MCF 10A (cell line): ENCODE measurements around the gene NCF4. TPM values are rescaled to one million over a fixed set of nuclear protein-coding genes. Genes with fewer than 3 reads are reported as not detected.

Experiments used
- BruUV-seq: library from RNA; stranded (reverse); fragments of 400-500 nt; replicated peaks from 2 replicates; lab custom pipeline; 2021; lab: Mats Ljungman, UMichigan
- CTCF ChIA-PET: fragments of 300-600 bp; sonication (Branson Sonifier 250); formaldehyde crosslinking; extraction: SDS; loops from one replicate; lab custom pipeline; 2021; ENCODE audit warnings: antibody characterized with exemption, inconsistent platforms; lab: Yijun Ruan, JAX
- POLR2A ChIA-PET: fragments of 300-600, 350-650 bp; sonication (Branson Sonifier 250); formaldehyde crosslinking; extraction: SDS; loops from one replicate; lab custom pipeline; 2020; ENCODE audit warnings: antibody characterized with exemption, inconsistent platforms; lab: Yijun Ruan, JAX
- DNase-seq: peaks from one replicate; pipeline ENCODE4 v3.0.0-alpha.2; 2018; ENCODE audit not compliant: unreplicated experiment
- H3K27ac Mint-ChIP-seq: one replicate; pipeline ENCODE4 v1.8.0; 2022; ENCODE audit warnings: mild to moderate bottlenecking, low read depth, mixed read lengths; ENCODE audit not compliant: unreplicated experiment
- H3K27me3 Mint-ChIP-seq: one replicate; pipeline ENCODE4 v1.8.0; 2022; ENCODE audit warnings: mixed read lengths; ENCODE audit not compliant: insufficient read depth, unreplicated experiment
- H3K36me3 Mint-ChIP-seq: one replicate; pipeline ENCODE4 v1.8.0; 2022; ENCODE audit warnings: mild to moderate bottlenecking, moderate library complexity, mixed read lengths; ENCODE audit not compliant: insufficient read depth, unreplicated experiment
- H3K4me1 Mint-ChIP-seq: one replicate; pipeline ENCODE4 v1.8.0; 2022; ENCODE audit warnings: mixed read lengths; ENCODE audit not compliant: insufficient read depth, unreplicated experiment
- H3K4me3 Mint-ChIP-seq: one replicate; pipeline ENCODE4 v1.8.0; 2022; ENCODE audit warnings: mild to moderate bottlenecking, moderate library complexity, mixed read lengths; ENCODE audit not compliant: unreplicated experiment
- H3K9me3 Mint-ChIP-seq: one replicate; pipeline ENCODE4 v1.8.0; 2022; ENCODE audit warnings: mixed read lengths; ENCODE audit not compliant: unreplicated experiment
- intact Hi-C: fragments of 100-400 bp; cut with micrococcal nuclease; formaldehyde crosslinking; loops from 2 replicates; pipeline ENCODE4 v1.14.1; 2022
- total RNA-seq: library from RNA; stranded (reverse); gene quantifications from 2 replicates; pipeline ENCODE4 v1.2.3, GENCODE V29; 2022
- TF ChIP-seq, protein P1 (sequence below): fragments of 200-600 bp; IDR thresholded peaks from one replicate; pipeline ENCODE4 v1.8.0; 2022; ENCODE audit warnings: antibody characterized with exemption, mild to moderate bottlenecking; ENCODE audit not compliant: unreplicated experiment

The NCF4 gene
- total RNA-seq, 1 experiment from 2014 or later, result not detected

DNA sequence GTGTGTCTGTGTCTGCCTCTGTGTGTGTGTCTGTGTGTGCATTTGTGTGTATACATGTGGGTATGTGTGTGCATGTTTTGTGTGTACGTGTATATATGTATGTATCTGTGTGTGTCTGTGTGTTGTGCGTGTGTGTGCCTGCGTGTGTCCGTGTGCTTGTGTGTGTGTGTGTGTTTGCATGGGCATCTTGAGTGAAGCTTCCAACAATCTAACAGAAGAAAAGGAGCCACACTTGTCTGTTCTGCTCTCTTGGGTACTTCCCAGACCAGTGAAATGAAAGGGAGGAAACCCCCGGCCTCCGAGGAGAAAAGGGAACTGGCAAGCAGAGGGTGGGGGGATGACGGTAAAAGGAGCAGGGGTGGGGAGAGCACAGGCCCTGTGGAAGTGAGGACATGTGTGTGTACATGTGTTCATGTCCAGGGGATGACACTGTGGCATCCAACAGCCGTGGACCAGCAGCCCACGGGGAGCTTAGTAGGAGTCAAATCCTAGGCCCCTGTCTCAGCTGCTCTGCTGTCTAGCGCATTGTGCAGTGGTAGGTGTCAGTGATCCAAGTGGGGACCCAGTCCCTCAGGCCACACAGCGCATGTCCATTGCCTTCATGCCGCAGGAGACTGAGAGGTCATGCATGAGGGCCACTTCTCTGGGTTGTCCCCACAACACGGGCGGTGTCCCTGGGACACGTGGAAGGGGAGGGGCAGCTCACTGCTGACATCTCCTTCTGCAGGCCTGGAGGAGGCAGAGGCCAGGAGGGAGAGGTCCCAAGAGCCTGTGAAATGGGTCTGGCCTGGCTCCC lies 60.7 kb downstream of the NCF4 start:
- H3K4me3 Mint-ChIP-seq, result no peak overlapping the region
- no peak for DNase-seq
- TF ChIP-seq, protein P1, sequence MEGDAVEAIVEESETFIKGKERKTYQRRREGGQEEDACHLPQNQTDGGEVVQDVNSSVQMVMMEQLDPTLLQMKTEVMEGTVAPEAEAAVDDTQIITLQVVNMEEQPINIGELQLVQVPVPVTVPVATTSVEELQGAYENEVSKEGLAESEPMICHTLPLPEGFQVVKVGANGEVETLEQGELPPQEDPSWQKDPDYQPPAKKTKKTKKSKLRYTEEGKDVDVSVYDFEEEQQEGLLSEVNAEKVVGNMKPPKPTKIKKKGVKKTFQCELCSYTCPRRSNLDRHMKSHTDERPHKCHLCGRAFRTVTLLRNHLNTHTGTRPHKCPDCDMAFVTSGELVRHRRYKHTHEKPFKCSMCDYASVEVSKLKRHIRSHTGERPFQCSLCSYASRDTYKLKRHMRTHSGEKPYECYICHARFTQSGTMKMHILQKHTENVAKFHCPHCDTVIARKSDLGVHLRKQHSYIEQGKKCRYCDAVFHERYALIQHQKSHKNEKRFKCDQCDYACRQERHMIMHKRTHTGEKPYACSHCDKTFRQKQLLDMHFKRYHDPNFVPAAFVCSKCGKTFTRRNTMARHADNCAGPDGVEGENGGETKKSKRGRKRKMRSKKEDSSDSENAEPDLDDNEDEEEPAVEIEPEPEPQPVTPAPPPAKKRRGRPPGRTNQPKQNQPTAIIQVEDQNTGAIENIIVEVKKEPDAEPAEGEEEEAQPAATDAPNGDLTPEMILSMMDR, result no peak
- no peaks in the 10 kb centered on the region for H3K36me3 Mint-ChIP-seq
- H3K4me1 Mint-ChIP-seq, result no peaks in the 10 kb centered on the region
- BruUV-seq, result no TSS peak
- CTCF ChIA-PET, result no interaction called here
- no peaks in the 10 kb centered on the region for H3K9me3 Mint-ChIP-seq
- POLR2A ChIA-PET, result no interaction called here
- H3K27me3 Mint-ChIP-seq, result peaks cover 70% of the 10 kb centered on the region
- intact Hi-C loops, result no loop called here
- no peak overlapping the region for H3K27ac Mint-ChIP-seq

- ChIA-PET POLR2A (no interaction called here), CTCF (no interaction called here)
- no TSS peak for BruUV-seq
- H3K4me3 Mint-ChIP-seq, result no peak overlapping the region
- peaks cover 67% of the 10 kb centered on the region for H3K27me3 Mint-ChIP-seq
- DNase-seq, result no peak
- H3K27ac Mint-ChIP-seq, result no peak overlapping the region
- H3K4me1 Mint-ChIP-seq, result no peaks in the 10 kb centered on the region
- no peaks in the 10 kb centered on the region for H3K36me3 Mint-ChIP-seq
- H3K9me3 Mint-ChIP-seq, result no peaks in the 10 kb centered on the region
- intact Hi-C loops, result no loop called here
- TF ChIP-seq, protein P1, result no peak
Measured at GRCh38 chr22:36922105-36922608, 61.4 kb downstream of the NCF4 start.

- H3K4me1 Mint-ChIP-seq, result no peaks in the 10 kb centered on the region
- TF ChIP-seq, protein P1, result no peak
- no TSS peak for BruUV-seq
- H3K4me3 Mint-ChIP-seq, result no peak overlapping the region
- ChIA-PET CTCF (no interaction called here), POLR2A (no interaction called here)
- H3K9me3 Mint-ChIP-seq, result no peaks in the 10 kb centered on the region
- no peaks in the 10 kb centered on the region for H3K36me3 Mint-ChIP-seq
- intact Hi-C loops, result no loop called here
- peaks cover 67% of the 10 kb centered on the region for H3K27me3 Mint-ChIP-seq
- DNase-seq, result no peak
- no peak overlapping the region for H3K27ac Mint-ChIP-seq
Measured at GRCh38 chr22:36922711-36923110, 61.9 kb downstream of the NCF4 start.

DNA sequence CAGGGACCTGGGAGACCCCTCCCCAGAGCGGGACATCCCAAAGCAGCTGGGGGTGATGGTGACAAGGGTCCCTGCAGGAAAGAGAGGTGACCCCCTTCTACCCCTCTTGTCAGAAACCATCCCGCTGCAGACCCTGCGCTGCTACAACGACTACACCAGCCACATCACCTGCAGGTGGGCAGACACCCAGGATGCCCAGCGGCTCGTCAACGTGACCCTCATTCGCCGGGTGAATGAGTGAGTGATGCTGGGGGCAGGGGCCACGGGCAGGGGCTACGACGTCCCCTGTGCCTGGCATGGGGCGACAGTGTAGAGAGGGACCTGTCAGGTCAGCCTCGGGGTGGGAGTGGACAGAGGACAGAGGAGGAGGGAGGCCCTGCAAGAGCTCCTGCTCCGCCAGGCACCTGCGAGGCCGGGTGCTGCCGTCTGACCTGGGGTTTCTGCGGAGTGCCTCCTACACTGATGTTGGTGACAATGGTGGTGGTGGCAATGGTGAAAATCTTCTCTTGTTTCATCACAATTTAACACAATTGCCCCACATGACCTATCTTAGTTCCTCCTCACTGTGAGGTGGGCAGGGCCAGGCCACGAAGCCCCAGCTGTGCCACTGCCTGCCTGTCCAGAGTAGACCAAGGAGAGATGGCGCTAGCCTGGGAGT lies 62.5 kb downstream of the NCF4 start:
- Mint-ChIP-seq H3K4me3 (no peak overlapping the region), H3K9me3 (no peaks in the 10 kb centered on the region)
- no TSS peak for BruUV-seq

More for the DNA sequence above, 62.5 kb downstream of the NCF4 start:
- ChIA-PET POLR2A (no interaction called here), CTCF (no interaction called here)
- Mint-ChIP-seq H3K27ac (no peak overlapping the region), H3K36me3 (no peaks in the 10 kb centered on the region), H3K27me3 (peaks cover 67% of the 10 kb centered on the region), H3K4me1 (no peaks in the 10 kb centered on the region)
- intact Hi-C loops, result no loop called here
- no peak for DNase-seq
- TF ChIP-seq, protein P1, result no peak
